NCI-H524 treated with DMSO at 0.1 percent for 48 hours (cell line): Measurements from ENCODE around the gene SYNJ1.
"Not testable (repeated sequence)": the region's sequence is repeated elsewhere in the genome, so short reads cannot be mapped to it uniquely, and the experiment has no call there.

Experiments
- DNase-seq: peaks from one replicate; lab custom pipeline; 2025; lab: John Stamatoyannopoulos, UW

SYNJ1 gene

DNA sequence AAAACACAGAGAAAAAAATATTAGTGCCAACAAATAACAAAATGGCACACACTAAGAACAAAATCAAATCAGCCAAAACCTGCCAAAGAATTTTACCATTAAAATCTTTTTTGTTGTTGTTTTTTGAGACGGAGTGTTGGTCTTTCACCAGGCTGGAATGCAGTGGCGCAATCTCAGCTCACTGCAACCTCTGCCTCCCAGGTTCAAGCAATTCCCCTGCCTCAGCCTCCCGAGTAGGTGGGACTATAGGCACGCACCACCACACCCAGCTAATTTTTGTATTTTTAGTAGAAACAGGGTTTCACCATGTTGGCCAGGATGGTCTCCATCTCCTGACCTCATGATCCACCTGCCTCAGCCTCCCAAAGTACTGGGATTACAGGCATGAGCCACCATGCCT lies 8.3 kb upstream of the SYNJ1 start:
- not testable (repeated sequence) for DNase-seq

GRCh38 chr21:32735524-32735923 lies 7.7 kb upstream of the SYNJ1 start:
- DNase-seq, result no peak

- no peak for DNase-seq
Measured at GRCh38 chr21:32733990-32734613, 6.3 kb upstream of the SYNJ1 start.

GRCh38 chr21:32733356-32733755 lies 5.5 kb upstream of the SYNJ1 start:
- no peak for DNase-seq

- no peak for DNase-seq
Measured at GRCh38 chr21:32732544-32732943, 4.7 kb upstream of the SYNJ1 start.

DNA sequence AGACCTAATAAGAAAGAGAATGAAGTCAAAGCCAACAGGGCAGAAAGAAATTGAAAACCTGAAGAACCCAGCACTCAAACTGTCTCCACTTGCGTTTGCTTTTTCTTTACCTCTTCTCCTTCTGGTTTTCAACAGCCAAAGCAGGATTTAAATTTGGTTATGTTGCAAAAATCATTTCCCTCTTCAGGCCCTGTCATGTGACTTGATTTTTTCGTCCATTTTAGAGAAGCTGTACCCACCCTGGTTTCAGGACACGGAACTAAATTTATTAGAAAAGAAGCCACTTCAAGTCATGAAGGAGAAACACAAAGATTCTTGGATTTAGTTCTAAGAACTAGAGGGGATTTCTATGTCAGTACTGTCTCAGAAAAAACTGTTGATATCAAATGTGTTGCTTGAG lies 1.0 kb upstream of the SYNJ1 start:
- no peak for DNase-seq

DNA sequence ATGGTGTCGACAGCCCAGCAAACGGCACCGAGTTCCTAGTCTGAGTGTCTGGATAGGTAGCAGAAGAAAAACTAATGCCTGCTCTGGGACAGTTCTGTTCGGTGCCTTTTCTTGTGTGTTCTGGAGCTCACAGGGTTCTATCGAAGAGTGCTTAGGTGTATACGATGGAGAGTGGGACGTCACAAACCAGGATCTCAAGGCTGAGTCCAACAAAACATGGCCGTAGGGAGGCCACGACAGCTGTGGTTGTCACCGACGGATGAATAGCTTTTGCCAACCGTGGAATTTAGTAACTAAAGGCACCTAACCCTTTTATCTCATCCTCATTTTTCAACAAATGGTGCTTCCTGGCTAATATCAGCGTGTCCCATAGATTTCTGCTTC lies 635 bp upstream of the SYNJ1 start:
- peak; percentile 14 for DNase-seq

GRCh38 chr21:32726839-32727686 lies 750 bp downstream of the SYNJ1 start:
- peak; percentile 13 for DNase-seq

DNA sequence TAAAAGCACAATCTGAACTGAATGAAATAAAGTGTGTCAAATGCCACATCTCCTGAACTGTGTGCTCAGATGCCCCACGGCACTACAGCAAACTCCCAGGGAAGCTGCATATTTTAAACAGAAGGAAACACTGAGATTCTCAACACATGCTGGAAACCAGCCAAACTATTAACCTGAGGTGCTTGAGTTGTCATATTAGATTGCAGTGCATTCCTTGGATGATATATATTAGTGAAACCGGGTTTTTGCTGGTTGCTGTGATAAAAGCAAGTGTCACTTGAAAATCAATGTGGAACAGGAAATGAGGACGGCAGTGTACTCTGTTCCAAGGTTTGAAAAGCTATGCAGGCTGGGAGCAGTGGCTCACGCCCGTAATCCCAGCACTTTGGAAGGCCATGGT lies 8.7 kb downstream of the SYNJ1 start:
- DNase-seq, result no peak

- DNase-seq, result no peak
Measured at GRCh38 chr21:32717851-32718316, 9.9 kb downstream of the SYNJ1 start.

DNA sequence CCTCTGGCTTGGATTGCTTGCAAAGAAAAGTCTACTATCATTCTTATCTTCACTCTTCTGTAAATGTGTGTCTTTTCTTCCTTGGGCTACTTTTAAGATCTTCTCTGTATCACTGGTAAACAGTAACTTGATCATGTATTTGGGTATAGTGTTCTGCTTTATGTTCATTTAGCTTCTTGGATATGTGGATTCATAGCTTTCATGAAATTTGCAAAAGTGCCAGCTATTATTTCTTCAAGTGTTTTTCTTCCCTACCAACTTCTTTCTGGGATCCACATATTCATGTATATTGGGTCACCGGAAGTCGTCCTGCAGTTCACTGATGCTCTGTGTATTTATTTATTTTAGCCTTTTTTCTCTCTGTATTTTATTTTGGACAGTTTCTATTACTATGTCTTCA lies 11.3 kb downstream of the SYNJ1 start:
- no peak for DNase-seq

DNA sequence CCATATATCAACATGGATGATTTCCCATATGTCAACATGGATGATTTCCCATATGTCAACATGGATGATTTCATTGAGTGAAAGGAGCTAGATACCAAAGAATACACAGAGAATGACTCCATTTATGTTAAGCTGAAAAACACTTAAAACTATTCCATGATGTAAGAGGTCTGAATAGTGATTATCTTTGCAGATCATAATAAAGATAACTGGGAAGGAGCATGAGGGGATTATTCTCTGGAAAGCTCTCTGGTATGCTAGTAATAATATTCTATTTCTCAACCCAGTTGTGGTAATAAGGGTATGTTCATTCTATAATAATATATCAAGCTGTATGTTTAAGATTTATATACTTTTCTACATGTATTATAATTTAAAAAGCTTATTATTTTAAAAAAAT lies 14.1 kb downstream of the SYNJ1 start:
- no peak for DNase-seq

- no peak for DNase-seq
Measured at GRCh38 chr21:32712641-32713040, 15.2 kb downstream of the SYNJ1 start.

GRCh38 chr21:32712043-32712442 lies 15.8 kb downstream of the SYNJ1 start:
- no peak for DNase-seq

GRCh38 chr21:32710987-32711386 lies 16.8 kb downstream of the SYNJ1 start:
- no peak for DNase-seq

DNA sequence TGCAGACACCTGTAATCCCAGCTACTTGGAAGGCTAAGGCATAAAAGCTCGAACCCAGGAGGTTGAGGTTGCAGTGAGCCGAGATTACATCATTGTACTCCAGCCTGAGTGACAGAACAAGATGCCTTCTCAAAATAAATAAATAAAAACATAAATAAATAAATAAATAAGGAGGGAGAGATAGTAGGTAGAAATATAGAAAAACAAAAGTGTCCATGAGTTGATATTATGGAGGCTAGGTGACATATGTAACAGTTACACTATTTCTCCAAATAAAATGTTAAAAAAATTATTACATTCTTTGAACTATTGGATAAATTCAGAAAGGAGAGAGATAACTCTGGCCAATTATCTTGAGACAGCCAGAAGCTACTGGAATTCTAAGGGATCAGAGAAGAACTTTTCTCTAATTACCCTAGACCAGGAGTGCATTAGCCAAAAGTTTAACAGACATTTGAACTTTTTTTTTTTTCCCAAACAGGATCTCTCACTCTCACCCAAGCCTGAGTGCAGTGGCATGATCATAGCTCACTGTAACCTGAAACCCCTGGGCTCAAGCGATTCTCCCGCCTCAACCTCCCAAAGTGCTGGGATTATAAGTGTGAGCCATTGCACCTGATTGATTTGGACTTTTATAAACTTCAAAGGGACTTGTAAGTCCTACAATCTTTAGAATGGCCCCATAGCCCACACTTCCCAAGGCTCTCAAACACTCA lies 17.6 kb downstream of the SYNJ1 start:
- DNase-seq, result no peak

GRCh38 chr21:32708069-32708468 lies 19.7 kb downstream of the SYNJ1 start:
- no peak for DNase-seq

DNA sequence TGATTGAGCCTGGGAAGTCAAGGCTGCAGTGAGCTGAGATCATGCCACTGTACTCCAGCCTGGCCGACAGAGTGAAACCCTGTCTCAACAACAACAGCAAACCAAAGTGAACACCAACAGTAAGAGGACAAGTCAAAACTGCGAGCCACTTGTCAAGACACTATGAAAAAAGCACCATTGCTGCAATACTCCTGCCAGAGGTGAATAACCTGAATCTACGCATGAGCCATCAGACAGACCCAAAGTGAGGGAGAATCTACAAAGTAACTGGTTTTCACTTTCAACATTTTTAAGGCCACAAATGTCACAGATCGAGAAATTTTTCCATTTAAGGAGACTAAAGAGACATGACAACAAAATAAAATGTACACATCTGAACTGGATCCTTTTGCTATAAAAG lies 21.9 kb downstream of the SYNJ1 start:
- no peak for DNase-seq

- no peak for DNase-seq
Measured at GRCh38 chr21:32705139-32705538, 22.7 kb downstream of the SYNJ1 start.

GRCh38 chr21:32702702-32703101 lies 25.1 kb downstream of the SYNJ1 start:
- no peak for DNase-seq

DNA sequence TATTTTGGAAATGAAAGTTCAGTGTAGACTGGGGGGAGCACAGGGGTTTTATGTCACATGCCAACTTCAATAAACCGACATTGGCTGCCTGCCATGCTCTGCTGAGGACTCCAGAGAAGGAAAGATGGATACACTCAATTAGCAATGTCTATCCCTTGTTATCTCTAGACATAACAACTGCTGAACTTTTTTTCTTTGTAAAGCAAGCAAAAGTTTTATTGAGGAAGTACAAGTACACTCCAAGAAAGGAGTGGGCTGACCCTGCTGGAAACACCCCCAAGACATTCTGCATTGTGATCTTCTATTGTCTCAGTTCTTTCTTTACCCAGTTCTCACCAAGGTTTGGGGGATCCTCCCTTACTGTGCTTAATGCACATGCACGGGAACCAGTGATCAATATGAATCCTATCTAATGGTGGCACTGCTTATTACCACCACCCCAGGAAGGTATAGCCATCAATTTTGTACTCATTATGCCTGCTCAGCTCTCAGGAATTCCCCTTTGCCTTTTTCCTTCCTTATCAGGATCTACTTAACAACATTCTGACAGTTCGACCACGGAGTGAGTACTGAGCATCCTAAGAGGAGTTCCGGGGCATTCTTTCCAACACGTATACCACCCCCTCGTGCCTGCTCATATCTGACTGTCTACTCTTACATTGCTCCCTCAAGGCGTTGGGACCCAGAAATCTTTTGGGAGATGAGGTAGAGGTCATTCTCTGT lies 28.7 kb downstream of the SYNJ1 start:
- no peak for DNase-seq

- DNase-seq, result no peak
Measured at GRCh38 chr21:32698286-32698685, 29.5 kb downstream of the SYNJ1 start.
